Caco-2 (cell line): ENCODE results near the gene HAPLN3. TPM values are rescaled to one million over a fixed set of nuclear protein-coding genes. Genes with fewer than 3 reads are reported as not detected.

Experiments used
- BruUV-seq: library from RNA; stranded (reverse); fragments of 400-500 nt; replicated peaks from 2 replicates; lab custom pipeline; 2021; lab: Mats Ljungman, UMichigan
- CTCF ChIA-PET: fragments of 300-600 bp; sonication (Branson Sonifier 250); formaldehyde crosslinking; loops from one replicate; lab custom pipeline; 2022; ENCODE audit warnings: antibody characterized with exemption; lab: Charles Lee
- POLR2A ChIA-PET: fragments of 300-600 bp; sonication (Branson Sonifier 250); formaldehyde crosslinking; loops from one replicate; lab custom pipeline; 2022; ENCODE audit warnings: antibody characterized with exemption; lab: Charles Lee
- DNase-seq, 2 experiments: peaks; one replicate each; pipeline versions ENCODE4 v3.0.0 to v3.0.0-alpha.2; 2020 to 2022
- H3K27me3 ChIP-seq: replicated peaks from 2 replicates; pipeline ENCODE4 v1.6.0; 2011; ENCODE audit warnings: low read length; ENCODE audit not compliant: control insufficient read depth, insufficient read depth
- H3K36me3 ChIP-seq: 2 replicates; pipeline ENCODE4 v1.5.1; 2011; ENCODE audit warnings: low read length; ENCODE audit not compliant: control insufficient read depth, insufficient read depth
- H3K4me1 ChIP-seq: fragments of 250-450 bp; sonication (Bioruptor Pico); 2 replicates; pipeline ENCODE4 v1.5.1; 2020; ENCODE audit warnings: mild to moderate bottlenecking
- H3K4me3 ChIP-seq: 2 replicates; pipeline ENCODE4 v1.5.1; 2011; ENCODE audit warnings: low read depth, mild to moderate bottlenecking, control low read depth, low read length
- H3K9me3 ChIP-seq: fragments of 250-450 bp; sonication (Bioruptor Pico); 2 replicates; pipeline ENCODE4 v1.5.1; 2020; ENCODE audit warnings: mild to moderate bottlenecking, moderate library complexity
- H3K27ac Mint-ChIP-seq: one replicate; pipeline ENCODE4 v1.8.0; 2022; ENCODE audit warnings: mixed read lengths; ENCODE audit not compliant: unreplicated experiment
- H3K27me3 Mint-ChIP-seq: one replicate; pipeline ENCODE4 v1.8.0; 2022; ENCODE audit warnings: mixed read lengths; ENCODE audit not compliant: insufficient read depth, unreplicated experiment
- H3K36me3 Mint-ChIP-seq: one replicate; pipeline ENCODE4 v1.8.0; 2022; ENCODE audit warnings: mild to moderate bottlenecking, mixed read lengths; ENCODE audit not compliant: insufficient read depth, unreplicated experiment
- H3K4me1 Mint-ChIP-seq: one replicate; pipeline ENCODE4 v1.8.0; 2022; ENCODE audit warnings: low read depth, mixed read lengths; ENCODE audit not compliant: unreplicated experiment
- H3K4me3 Mint-ChIP-seq: one replicate; pipeline ENCODE4 v1.8.0; 2022; ENCODE audit warnings: mild to moderate bottlenecking, moderate library complexity, mixed read lengths; ENCODE audit not compliant: unreplicated experiment
- H3K9me3 Mint-ChIP-seq: one replicate; pipeline ENCODE4 v1.8.0; 2022; ENCODE audit warnings: mixed read lengths; ENCODE audit not compliant: unreplicated experiment
- intact Hi-C: fragments of 100-400 bp; cut with micrococcal nuclease; formaldehyde crosslinking; loops from one replicate; pipeline ENCODE4 v1.10.0; 2022; ENCODE audit not compliant: unreplicated experiment
- total RNA-seq: library from RNA; stranded (reverse); gene quantifications from 2 replicates; pipeline ENCODE4 v1.2.3, GENCODE V29; 2022
- TF ChIP-seq, protein P1 (sequence below), 2 experiments: fragments of 200-600 bp in 1 of 2; IDR thresholded peaks; 1 replicate in 1 of 2; 2 replicates in 1 of 2; pipeline versions ENCODE4 v1.5.1 to v1.8.0; 2011 to 2022; ENCODE audit warnings: antibody characterized with exemption in 1 of 2, control low read depth in 1 of 2, inconsistent platforms in 1 of 2, low read depth in 1 of 2, low read length in 1 of 2, mild to moderate bottlenecking in 1 of 2, moderate library complexity in 1 of 2; ENCODE audit not compliant: insufficient read depth in 1 of 2, severe bottlenecking in 1 of 2, unreplicated experiment in 1 of 2

The HAPLN3 gene
- total RNA-seq, 1 experiment from 2014 or later = 16.7 TPM

DNA sequence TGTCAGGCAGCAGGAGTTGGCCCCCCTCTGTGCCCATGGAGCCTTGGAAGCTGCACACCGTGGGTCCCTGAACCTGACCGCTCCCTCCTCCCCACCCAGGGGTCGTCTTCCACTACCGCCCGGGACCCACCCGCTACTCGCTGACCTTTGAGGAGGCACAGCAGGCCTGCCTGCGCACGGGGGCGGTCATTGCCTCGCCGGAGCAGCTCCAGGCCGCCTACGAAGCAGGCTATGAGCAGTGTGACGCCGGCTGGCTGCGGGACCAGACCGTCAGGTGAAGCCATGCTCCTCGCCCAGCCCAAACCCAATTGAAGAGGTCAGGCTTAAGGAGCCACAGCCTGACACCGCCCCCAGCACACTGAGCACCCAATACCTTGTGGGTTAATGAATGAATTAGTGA is 48.2 kb downstream of the HAPLN3 start:
- H3K9me3 Mint-ChIP-seq = no peaks in the 10 kb centered on the region
- Histone ChIP-seq H3K4me3 (no peak overlapping the region), H3K27me3 (no peaks in the 10 kb centered on the region; the same call in 1 of the 2 replicates), H3K9me3 (no peaks in the 10 kb centered on the region), H3K4me1 (no peaks in the 10 kb centered on the region), H3K36me3 (no peaks in the 10 kb centered on the region)
- H3K4me1 Mint-ChIP-seq = no peaks in the 10 kb centered on the region
- TF ChIP-seq, protein P1, sequence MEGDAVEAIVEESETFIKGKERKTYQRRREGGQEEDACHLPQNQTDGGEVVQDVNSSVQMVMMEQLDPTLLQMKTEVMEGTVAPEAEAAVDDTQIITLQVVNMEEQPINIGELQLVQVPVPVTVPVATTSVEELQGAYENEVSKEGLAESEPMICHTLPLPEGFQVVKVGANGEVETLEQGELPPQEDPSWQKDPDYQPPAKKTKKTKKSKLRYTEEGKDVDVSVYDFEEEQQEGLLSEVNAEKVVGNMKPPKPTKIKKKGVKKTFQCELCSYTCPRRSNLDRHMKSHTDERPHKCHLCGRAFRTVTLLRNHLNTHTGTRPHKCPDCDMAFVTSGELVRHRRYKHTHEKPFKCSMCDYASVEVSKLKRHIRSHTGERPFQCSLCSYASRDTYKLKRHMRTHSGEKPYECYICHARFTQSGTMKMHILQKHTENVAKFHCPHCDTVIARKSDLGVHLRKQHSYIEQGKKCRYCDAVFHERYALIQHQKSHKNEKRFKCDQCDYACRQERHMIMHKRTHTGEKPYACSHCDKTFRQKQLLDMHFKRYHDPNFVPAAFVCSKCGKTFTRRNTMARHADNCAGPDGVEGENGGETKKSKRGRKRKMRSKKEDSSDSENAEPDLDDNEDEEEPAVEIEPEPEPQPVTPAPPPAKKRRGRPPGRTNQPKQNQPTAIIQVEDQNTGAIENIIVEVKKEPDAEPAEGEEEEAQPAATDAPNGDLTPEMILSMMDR (IDR thresholded peaks at IDR 0.05; ENCODE audit: insufficient read depth in 1 of 2, low read depth in 1 of 2, low read length in 1 of 2, severe bottlenecking in 1 of 2, unreplicated experiment in 1 of 2) = no peak
- H3K4me3 Mint-ChIP-seq = no peak overlapping the region
- intact Hi-C loops = no loop called here
- H3K36me3 Mint-ChIP-seq = no peaks in the 10 kb centered on the region
- H3K27me3 Mint-ChIP-seq = peaks cover 2% of the 10 kb centered on the region
- DNase-seq = no peak
- H3K27ac Mint-ChIP-seq = no peak overlapping the region
- no TSS peak for BruUV-seq
- ChIA-PET POLR2A (no interaction called here), CTCF (no interaction called here)

DNA sequence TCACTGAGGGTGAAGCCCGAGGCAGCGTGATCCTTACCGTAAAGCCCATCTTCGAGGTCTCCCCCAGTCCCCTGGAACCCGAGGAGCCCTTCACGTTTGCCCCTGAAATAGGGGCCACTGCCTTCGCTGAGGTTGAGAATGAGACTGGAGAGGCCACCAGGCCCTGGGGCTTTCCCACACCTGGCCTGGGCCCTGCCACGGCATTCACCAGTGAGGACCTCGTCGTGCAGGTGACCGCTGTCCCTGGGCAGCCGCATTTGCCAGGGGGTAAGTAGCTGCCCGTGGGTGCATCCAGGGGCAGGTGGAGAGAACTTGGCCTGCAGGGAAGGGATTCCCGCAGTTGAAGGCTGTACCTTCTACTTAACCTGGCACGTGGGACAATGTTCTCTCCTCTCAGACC is 49.7 kb downstream of the HAPLN3 start:
- TF ChIP-seq, protein P1 (IDR thresholded peaks at IDR 0.05; ENCODE audit: insufficient read depth in 1 of 2, low read depth in 1 of 2, low read length in 1 of 2, severe bottlenecking in 1 of 2, unreplicated experiment in 1 of 2) = no peak
- Mint-ChIP-seq H3K27ac (no peak overlapping the region), H3K4me3 (no peak overlapping the region), H3K9me3 (no peaks in the 10 kb centered on the region), H3K27me3 (peaks cover 2% of the 10 kb centered on the region), H3K4me1 (no peaks in the 10 kb centered on the region), H3K36me3 (no peaks in the 10 kb centered on the region)
- no peaks in the 10 kb centered on the region for H3K4me1 ChIP-seq
- H3K27me3 ChIP-seq = no peaks in the 10 kb centered on the region; the same call in 1 of the 2 replicates
- no peaks in the 10 kb centered on the region for H3K36me3 ChIP-seq
- intact Hi-C loops = no loop called here
- CTCF ChIA-PET = no interaction called here
- POLR2A ChIA-PET = no interaction called here
- no peak for DNase-seq
- BruUV-seq = no TSS peak
- H3K9me3 ChIP-seq = no peaks in the 10 kb centered on the region
- no peak overlapping the region for H3K4me3 ChIP-seq

GRCh38 chr15:88844749-88845386 is 50.5 kb downstream of the HAPLN3 start:
- H3K9me3 ChIP-seq = no peaks in the 10 kb centered on the region
- Mint-ChIP-seq H3K4me1 (no peaks in the 10 kb centered on the region), H3K27ac (no peak overlapping the region), H3K4me3 (no peak overlapping the region), H3K27me3 (peaks cover 2% of the 10 kb centered on the region), H3K9me3 (no peaks in the 10 kb centered on the region), H3K36me3 (no peaks in the 10 kb centered on the region)
- ChIA-PET CTCF (no interaction called here), POLR2A (no interaction called here)
- TF ChIP-seq, protein P1 (IDR thresholded peaks at IDR 0.05; ENCODE audit: insufficient read depth in 1 of 2, low read depth in 1 of 2, low read length in 1 of 2, severe bottlenecking in 1 of 2, unreplicated experiment in 1 of 2) = no peak
- intact Hi-C loops = no loop called here
- no peaks in the 10 kb centered on the region for H3K4me1 ChIP-seq
- H3K4me3 ChIP-seq = no peak overlapping the region
- no TSS peak for BruUV-seq
- H3K27me3 ChIP-seq = no peaks in the 10 kb centered on the region; the same call in 1 of the 2 replicates
- DNase-seq = no peak
- no peaks in the 10 kb centered on the region for H3K36me3 ChIP-seq
